Testis (tissue), 2 donors: ENCODE results near the gene L1CAM.

ENCODE experiments used
- POLR2A ChIP-seq: fragments of 450-650 bp; IDR thresholded peaks from one replicate; pipeline ENCODE4 v1.6.1; 2017; ENCODE audit warnings: antibody characterized with exemption, mild to moderate bottlenecking, moderate library complexity
- TF ChIP-seq, protein P1 (sequence below), 3 experiments: fragments of 450-650 bp in 2 of 3; fragments of 200-600 bp in 1 of 3; sonication (generic) in 1 of 3; IDR thresholded peaks; one replicate each; pipeline ENCODE4 v1.5.1; 2016 to 2019; ENCODE audit warnings: antibody characterized with exemption in 3 of 3, mild to moderate bottlenecking in 2 of 3, moderate library complexity in 1 of 3

DNA sequence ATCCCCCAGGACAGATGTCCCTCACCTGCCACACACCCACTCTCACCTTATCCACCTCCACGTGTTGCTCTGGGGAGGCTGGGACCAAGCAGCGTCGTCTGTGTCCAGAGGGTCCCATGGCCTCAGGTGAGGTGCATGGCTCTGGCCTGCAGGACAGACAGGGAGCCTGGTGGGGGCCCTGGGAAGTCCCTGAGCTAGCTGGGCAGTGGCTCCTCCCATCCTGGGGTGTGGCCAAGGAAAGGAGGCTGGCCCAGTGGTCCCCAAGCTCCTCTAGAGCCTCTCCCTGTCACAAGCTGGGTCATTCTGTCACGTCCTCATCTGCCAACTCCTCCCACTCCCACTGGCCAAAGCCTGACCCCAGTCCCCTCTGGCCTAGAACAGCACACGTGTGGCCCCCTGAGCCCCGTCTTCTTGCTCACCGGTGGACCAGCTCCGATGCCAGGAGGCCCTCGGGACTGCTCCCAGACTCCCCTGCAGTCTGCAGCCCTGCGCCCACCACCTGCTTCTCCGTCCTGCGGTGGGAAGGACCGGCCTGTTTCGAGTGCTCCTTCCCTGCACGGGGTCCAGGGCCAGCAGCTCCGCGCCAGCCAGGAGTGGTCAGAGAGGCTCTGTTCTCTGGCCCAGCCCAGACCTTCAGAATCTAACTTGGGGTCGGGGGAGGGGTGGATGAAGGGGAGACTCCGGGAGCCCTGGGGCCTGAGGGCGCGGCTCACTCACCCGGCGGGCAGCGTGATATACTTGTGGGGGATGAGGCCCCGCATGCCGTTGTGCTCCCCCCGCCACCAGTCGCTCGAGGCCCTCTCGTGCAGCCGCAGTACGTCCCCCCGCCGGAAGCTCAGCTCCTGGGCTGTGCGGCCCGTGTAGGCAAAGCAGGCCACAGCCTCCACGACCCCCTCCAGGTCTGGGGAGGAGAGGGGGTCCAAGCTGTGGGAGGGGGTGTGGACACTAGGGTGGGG, 23.3 kb upstream of the L1CAM start:
- no peak for TF ChIP-seq POLR2A
- TF ChIP-seq, protein P1, sequence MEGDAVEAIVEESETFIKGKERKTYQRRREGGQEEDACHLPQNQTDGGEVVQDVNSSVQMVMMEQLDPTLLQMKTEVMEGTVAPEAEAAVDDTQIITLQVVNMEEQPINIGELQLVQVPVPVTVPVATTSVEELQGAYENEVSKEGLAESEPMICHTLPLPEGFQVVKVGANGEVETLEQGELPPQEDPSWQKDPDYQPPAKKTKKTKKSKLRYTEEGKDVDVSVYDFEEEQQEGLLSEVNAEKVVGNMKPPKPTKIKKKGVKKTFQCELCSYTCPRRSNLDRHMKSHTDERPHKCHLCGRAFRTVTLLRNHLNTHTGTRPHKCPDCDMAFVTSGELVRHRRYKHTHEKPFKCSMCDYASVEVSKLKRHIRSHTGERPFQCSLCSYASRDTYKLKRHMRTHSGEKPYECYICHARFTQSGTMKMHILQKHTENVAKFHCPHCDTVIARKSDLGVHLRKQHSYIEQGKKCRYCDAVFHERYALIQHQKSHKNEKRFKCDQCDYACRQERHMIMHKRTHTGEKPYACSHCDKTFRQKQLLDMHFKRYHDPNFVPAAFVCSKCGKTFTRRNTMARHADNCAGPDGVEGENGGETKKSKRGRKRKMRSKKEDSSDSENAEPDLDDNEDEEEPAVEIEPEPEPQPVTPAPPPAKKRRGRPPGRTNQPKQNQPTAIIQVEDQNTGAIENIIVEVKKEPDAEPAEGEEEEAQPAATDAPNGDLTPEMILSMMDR (IDR thresholded peaks at IDR 0.05): no peak
